GM18498 (cell line): ENCODE measurements around the gene DDX24.
A peak's percentile ranks its signal among the peaks of the same experiment; 100 is the strongest.
"Not testable (repeated sequence)": the region's sequence is repeated elsewhere in the genome, so short reads cannot be mapped to it uniquely, and the experiment has no call there.

ENCODE experiments used
- ATAC-seq: cut with Tn5 transposase; IDR thresholded peaks from one replicate; pipeline ENCODE4 v1.9.1; 2021; ENCODE audit warnings: mild to moderate bottlenecking, moderate library complexity; ENCODE audit not compliant: unreplicated experiment

The DDX24 gene

DNA sequence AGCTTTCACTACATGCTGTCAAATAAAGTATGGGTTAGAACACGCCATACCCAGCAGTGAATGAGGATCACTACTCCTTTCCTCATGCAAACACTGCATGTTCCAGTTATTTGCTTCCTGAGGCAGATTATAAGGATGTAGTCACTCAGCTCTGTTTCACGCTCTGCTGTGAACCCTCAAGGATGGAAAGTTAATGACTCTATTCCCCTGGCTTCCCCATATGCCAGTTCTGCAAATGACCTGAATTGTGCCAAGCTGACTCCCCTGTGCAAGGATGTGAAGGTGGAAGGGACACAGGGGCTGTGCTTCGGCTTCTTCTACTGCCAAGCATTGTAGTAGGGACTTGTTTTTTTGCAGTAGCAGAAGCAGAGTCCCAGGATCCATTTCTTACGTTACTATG lies 6.9 kb upstream of the DDX24 start:
- ATAC-seq: no peak

DNA sequence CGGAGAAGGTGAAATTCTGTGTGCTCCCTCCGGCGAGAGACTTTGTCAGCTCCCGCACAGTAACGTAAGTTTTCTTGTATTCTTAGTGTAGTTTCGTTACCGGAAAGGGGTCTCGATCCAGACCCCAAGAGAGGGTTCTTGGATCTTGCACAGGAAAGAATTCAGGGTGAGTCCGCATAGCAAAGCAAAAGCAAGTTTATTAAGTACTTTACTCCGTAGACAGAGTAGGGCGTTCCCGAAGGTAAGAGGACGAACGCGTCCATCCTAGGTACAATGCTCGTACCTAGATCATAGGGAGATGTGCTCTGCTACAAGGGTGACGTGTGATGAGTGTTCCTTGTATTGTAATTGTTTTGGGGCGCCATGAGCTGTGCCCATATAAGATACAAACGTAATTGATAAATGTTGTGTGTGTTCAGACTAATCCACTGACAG lies 401 bp upstream of the DDX24 start:
- ATAC-seq: peak; percentile 31

DNA sequence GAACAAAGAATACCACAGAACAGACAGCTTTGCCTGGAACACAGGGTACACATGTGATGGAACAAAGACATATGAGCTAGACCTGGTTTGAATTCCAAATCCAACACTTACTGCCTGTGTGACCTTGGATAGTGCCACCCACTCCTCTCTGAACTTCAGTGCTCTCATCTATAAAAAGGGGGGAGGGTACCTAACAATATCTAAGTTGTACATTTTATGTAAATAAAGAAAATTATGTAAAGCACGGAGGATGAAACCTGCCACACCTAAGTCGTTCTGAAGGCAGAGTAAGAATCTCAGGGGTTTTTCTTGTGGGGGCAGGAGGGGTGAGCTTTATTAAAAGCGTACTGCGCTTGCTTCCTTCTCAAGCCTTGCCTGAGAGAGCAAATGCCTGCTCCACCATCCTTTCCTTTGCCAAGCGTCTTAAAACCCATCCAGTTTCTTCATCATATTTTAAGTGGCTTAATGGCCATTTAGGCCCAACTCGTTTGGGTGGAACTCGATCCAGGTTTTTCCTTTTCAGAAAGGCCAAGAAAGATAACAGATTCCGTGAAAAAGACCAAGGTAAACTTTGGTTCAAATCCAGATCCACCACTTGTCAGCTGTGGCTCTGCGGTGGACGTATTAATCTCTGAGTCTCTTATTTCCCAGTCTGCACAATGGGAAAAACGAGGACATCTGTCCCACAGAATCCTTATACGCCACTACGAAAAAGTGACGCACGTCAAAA lies 946 bp downstream of the DDX24 start:
- ATAC-seq: no peak

DNA sequence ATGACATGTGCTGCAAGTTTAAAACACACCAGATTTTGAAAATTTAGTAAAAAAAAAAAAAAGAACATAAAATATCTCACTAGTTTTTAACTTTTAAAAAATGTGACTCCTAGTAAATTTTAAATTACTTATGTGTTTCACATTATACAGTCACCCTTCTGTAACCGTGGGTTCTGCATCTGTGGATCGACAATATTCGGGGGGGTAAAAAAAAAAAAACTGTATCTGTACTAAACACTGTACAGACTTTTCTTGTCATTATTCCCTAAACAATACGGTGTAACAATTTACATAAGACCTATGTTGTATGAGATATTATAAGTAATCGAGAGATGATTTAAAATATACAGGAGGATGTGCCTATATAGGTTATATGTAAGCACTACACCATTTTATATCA lies 3.2 kb downstream of the DDX24 start:
- no peak for ATAC-seq

DNA sequence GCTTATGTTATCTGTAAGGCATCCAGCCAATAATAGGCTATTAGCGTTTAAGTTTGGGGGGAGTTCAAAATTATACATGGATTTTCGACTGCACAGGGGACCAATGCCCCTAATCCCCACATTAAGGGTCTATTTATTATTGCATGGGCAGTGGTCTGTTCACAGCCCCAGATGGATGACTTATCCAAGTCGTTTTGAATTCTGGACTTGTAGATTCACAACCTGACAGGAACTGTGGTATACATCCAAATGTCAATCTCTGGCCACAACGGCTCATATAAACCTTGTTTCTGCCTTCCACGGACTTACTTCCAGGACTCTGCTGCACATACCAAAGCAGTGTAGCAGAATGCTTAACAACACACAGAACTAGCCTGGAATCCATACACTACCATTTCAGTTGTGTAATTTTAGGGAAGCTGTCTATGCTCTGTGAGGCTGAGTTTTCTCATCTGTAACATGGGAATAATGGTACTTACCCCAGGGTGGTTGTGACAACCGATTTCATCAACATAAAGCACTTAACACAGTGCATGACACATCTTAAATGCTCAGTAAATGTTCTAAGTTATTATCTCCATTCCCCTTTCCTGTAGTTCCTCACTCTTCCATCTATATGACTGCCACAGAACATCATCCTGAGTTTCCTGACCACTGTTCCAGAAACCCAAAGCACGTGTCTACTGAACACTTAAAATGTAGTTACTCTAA lies 3.7 kb downstream of the DDX24 start:
- ATAC-seq: no peak

DNA sequence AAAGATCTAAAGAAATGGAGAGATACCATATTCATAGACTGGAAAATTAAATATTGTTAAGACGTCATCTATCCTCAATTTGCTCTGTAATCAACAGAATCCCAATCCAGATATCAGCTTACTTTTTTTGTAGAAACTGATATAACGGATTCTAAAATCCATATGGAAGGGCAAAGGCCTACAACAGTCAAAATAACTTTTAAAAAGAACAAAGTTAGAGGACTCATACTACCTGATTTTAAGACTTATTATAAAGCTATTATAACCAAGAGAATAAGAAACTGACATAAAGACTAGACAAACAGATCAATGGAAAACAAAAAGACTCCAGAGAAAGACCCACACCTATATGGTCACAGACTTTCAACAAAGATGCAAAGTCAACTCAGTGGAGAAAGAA lies 6.0 kb downstream of the DDX24 start:
- no peak for ATAC-seq

DNA sequence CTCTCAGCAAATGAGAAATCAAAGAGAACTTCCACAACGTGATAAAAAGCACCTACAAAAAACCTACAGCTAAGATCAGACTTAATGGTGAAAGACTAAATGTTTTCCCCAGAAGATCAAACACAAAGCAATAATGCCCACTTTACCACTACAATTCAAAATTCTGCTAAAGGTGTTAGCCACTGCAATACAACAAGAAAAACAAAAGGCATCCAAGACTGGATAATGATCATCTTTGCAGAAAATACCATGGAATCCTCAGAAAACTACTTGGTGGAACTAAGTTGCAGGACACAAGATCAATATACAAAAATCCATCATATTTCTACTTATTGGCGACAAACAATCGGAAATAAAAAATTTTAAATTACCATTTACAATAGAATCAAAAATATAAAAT lies 6.5 kb downstream of the DDX24 start:
- ATAC-seq: no peak

DNA sequence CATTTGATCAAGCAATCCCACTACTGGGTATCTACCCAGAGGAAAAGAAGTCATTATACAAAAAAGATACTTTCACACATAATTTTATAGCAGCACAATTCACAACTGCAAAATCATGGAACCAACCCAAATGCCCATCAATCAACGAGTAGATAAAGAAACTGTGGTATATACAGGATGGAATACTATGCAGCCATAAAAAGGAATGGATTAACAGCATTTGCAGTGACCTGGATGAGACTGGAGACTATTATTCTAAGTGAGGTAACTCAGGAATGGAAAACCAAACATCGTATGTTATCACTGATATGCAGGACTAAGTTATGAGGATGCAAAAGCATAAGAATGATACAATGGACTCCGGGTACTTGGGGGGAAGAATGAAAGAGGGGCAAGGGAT lies 8.9 kb downstream of the DDX24 start:
- ATAC-seq: not testable (repeated sequence)

DNA sequence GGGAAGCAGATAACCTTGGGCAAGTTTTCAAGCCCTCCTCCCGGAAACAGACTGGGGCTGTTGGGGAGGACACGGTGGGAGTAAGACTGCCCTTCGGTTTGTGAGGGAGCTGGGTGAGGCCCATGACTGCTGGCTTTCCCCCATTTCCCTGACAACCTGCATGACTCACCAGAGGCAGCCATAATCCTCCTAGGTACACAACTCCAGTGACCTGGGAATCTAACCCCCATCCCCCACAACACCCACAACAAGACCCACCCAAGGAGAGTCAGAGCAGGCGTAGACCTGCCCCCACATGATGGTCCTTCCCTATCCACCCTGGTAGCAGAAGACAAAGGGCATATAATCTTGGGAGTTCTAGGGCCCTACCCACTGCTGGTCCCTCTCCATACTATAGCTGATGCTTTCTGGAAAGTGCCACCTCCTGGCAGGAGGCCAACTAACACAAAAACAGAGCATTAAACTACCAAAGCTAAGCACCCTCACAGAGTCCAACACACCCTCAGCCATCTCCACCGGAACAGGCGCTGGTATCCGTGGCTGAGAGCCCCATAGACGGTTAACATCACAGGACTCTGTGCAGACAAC lies 14.8 kb downstream of the DDX24 start:
- no peak for ATAC-seq

DNA sequence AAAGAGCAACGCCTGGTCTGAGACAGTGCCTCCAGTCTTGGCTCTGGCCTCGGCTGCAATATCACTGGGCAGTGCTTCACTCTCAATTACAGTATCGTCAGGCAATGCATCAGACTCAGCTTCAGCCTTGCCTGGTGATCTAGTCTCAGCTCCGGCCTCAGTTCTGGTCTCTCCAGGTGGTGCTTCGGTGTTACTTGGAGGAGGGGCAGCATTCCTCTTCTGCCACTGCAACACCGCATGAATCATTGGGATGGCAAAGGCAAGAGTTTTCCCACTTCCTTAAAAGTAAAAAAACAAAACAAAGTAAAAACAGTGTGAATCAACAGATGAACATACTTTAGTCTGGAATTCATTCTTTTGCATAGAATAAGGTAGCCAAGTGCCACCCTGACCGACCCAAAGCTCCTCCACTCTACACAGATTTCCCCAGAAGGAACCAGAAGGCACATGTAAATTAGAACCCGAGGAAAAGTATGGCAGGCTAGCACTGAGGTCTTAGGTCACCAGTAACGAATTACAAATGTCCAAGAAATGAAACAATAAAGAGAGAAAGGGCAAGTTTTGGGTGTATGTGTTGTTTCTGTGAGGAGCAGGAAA lies 18.6 kb downstream of the DDX24 start:
- ATAC-seq: no peak

DNA sequence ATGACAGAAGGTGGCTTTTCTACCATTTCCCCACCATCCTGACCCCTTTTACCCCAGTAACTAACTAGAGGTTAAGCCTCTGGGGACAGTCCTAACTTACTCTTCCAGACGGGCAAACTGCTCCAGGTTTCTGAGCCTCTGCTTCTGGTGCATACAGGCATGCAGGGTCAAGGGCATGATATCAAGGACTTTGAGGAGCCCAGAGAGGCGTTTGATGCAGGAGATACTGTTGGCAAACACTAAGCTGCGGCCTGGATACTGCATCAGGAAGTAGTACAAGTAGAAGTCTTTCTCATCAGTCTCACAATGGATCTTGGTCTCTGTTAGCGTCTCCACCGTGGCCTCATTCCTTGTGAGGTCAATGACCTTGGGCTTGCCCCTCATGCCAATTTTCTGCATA lies 21.0 kb downstream of the DDX24 start:
- ATAC-seq: no peak

DNA sequence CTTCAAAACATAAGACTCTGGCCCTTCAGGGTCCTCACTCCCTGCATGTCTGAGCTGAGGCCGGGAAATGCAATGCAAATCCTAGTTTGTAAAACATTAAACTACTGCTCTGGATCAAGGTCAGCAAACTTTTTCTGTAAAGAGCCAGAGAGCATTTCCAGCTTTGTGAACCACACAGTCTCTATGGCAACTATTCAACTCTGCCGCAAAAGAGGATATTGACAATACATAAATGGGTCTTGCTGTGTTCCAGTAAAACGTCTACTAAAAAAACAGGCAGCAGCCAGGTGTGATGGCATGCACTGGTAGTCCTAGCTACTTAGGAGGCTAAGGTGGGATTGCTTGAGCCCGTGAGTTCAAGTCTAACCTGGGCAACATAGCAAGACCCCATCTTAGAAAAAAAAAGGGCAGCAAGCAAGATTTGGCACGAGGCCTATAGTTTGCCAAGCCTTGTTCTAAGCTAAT lies 22.3 kb downstream of the DDX24 start:
- ATAC-seq: no peak

DNA sequence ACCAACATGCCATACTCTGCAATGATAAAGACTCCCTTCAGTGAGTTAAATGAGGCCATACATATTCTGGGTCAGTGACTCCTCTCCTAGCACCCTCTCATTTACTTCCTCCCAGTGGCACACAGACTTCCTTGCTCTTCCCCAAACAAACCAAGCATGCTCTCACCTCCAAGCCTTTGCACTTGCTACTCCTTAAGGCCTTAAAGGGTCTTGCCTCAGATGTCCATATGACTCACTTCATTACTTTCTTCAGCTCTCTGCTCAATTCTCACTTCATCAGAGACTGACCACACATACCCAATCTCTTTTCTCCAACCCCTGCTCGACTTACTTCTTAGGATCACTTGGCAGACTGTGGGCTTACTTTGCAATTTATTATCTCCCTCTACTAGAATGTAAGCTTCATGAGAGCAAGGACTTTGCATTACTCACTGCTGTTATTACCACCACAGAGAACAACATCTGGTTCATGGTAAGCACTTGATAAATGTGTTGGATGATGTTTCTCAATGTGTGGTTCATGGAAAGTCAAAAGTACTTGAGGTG lies 22.8 kb downstream of the DDX24 start:
- no peak for ATAC-seq

DNA sequence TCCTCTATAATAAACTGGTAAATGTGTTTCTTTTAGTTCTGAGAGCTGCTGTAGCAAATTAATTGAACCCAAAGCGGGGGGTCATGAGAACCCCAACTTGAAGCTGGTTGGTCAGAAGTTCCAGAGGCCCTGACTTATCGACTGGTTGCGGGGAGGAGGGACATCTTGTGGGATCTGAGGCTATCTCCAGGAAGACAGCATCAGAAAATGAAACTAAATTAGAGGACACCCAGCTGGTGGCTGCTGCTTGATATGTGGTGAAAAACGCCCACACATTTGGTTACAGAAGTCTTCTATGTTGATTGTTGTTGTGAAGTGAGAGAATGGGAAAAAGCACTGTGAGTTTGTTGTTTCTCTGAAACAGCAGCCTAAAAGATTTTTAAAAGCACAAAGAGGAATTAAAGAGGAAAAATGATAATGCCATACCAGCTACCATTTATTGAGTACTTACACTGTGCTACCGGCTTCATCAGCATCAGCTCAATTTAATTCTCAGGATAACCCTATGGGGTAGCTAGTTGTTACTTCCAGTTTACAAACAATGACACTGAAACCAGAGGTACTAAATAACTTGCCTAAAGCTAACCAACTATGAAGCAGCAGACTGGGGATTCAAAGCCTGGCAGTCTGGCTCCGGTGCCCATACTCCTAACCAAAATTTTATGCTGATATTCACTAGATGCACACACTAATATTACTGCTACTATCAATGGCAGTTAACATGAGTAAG lies 24.3 kb downstream of the DDX24 start:
- peak; percentile 88 for ATAC-seq

DNA sequence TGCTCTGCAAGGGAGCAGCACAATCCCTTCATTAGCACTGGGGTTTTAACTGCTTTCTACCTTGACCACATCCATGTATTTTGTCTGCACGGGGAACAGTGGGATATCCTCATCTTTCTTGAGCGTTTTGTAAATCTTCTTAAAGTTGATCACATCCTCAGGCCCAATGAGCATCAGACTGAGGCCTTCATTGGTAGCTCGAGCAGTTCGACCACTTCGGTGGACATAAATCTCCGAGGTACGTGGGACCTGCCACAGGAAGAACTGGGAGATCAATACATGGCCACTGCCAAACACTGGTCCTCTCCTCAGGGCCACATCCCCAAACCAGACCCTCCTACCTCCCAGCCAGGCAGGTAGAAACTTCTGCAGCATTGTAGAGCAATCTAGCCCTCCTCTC lies 26.1 kb downstream of the DDX24 start:
- no peak for ATAC-seq

DNA sequence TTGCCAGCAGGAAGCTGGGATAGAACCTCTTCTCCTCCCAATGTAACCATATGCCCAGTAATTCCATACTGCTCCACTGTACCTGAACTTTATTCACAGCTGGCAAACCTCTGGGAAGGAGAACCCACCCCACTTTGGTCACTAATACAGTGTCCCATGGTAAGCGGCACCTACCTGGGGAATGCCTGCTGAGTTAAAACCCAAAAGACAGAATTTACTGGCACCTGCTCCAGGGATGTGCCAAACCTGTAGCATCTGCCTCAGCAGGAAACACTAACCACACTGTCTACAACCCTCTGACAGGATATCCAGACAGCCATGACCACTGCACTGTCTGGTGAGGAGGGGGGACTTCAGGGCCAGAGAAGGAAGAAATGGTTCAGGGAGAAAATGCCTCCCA lies 26.6 kb downstream of the DDX24 start:
- no peak for ATAC-seq

DNA sequence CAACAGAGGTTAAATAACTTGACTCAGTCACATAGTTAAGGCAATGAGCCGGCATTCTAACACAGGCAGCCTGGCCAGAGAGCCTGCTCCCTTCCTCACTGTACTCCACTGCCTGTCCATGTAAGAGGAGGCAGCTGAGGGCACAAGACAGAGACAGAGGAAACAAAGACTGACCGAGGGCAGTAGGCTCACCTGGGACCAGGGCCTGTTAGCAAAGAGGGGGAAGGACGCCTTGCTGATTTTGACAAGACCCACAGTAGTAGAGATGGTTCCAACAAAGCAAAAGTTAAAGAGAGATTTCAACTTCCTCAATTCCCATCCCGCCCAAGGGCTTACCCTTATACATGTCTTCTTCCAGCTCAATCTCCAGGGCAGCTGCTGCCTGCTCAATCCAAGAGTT lies 28.3 kb downstream of the DDX24 start:
- ATAC-seq: no peak

DNA sequence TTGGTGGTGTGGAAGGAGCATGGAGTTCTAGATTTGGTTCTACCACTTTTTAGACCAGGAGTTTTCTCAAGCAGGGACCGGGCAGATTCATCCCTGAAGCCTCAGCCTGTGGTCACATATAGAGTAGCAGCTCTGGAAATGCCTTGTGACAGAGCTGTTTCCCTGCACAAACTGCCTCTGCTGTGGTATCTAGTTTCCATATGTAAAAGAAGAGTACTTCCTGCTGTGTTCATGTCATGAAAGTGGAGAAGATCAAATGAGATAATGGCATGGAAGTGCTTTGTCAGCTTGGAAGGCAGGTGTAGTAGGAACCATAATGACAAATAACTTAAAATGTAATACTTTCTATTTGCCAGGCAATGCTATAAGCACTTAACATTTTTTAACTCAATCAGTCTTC lies 28.8 kb downstream of the DDX24 start:
- no peak for ATAC-seq

DNA sequence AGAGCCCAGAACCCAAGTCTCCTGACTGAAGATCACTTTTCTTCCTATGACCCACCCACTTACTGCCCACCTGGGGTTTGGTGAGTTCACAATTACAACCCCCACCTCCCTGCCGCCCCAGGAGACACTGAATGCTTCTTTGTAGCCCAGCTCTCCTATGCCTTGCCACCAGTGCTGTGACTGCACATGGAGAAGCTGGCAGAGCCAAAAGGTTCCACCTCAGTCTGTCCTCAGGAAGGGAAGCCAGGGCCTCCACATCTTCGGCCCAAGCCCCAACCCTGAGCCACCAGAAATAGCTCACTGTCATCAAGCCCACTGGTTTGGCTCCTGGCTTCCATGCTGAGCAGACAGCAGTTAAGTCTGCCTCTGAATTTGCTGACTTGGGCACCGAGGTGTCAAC lies 29.2 kb downstream of the DDX24 start:
- ATAC-seq: no peak

DNA sequence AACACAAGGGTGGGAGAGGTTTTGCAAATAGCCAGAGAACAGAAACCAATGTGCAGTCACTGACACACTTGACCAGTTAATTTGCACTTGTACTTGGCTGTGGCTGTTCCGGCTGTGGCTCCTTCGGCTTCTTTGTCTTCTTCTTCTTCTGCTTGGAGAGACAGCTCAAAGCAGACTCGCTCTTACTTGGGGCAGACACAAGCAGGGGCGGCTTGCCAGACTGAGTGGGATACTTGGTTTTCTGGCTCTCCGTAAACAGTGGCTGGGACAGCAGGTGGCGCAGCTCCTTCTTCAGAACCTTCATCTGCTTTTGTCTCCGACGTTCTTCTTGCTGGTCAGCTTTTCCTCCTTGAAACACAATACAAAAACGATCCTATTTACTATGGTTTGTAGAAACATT lies 29.9 kb downstream of the DDX24 start:
- no peak for ATAC-seq
